H1 (cell line): ENCODE measurements around the gene PMM1. TPM values are rescaled to one million over a fixed set of nuclear protein-coding genes. Genes with fewer than 3 reads are reported as not detected.

Experiments used
- CTCF ChIA-PET: fragments of 300-600 bp; sonication (Branson Sonifier 250); formaldehyde crosslinking; loops from one replicate; lab custom pipeline; 2021; ENCODE audit not compliant: partially characterized antibody; lab: Charles Lee
- POLR2A ChIA-PET: fragments of 300-600 bp; sonication (Branson Sonifier 250); formaldehyde crosslinking; loops from one replicate; lab custom pipeline; 2021; ENCODE audit warnings: inconsistent platforms; ENCODE audit not compliant: partially characterized antibody; lab: Charles Lee
- DNase-seq, 2 experiments: peaks; one replicate each; pipeline versions ENCODE4 v3.0.0 to v3.0.0-alpha.2; 2010 to 2022; ENCODE audit warnings: low spot score in 2 of 2, low read depth in 1 of 2, mixed read lengths in 1 of 2
- FAIRE-seq: peaks from 2 replicates; lab custom pipeline; 2011; peaks lifted over from hg19 to GRCh38; lab: Jason Lieb, UNC
- H2AFZ ChIP-seq: 2 replicates; pipeline ENCODE4 v1.8.1; 2012; ENCODE audit warnings: low read length, inconsistent platforms
- H2AK5ac ChIP-seq: 2 replicates; pipeline ENCODE4 v1.6.1; 2013; ENCODE audit warnings: low read depth, low read length
- H2BK120ac ChIP-seq: replicated peaks from 2 replicates; pipeline ENCODE3; 2013; ENCODE audit warnings: low read depth, low read length, inconsistent platforms
- H2BK12ac ChIP-seq: 2 replicates; pipeline ENCODE4 v1.6.1; 2013; ENCODE audit warnings: low read depth, low read length
- H2BK15ac ChIP-seq: 2 replicates; pipeline ENCODE4 v1.6.1; 2013; ENCODE audit warnings: low read length
- H2BK20ac ChIP-seq: 2 replicates; pipeline ENCODE4 v1.6.1; 2013; ENCODE audit warnings: low read length
- H2BK5ac ChIP-seq: 2 replicates; pipeline ENCODE4 v1.6.1; 2013; ENCODE audit warnings: low read depth, low read length
- H3K14ac ChIP-seq: 2 replicates; pipeline ENCODE4 v1.6.1; 2013; ENCODE audit warnings: inconsistent platforms; ENCODE audit not compliant: insufficient read length
- H3K18ac ChIP-seq: 2 replicates; pipeline ENCODE4 v1.6.1; 2013; ENCODE audit warnings: low read length; ENCODE audit errors: extremely low read depth
- H3K23ac ChIP-seq: 2 replicates; pipeline ENCODE4 v1.6.1; 2013; ENCODE audit warnings: inconsistent platforms; ENCODE audit not compliant: insufficient read length
- H3K23me2 ChIP-seq: 2 replicates; pipeline ENCODE4 v1.6.1; 2013; ENCODE audit warnings: low read depth, low read length
- H3K27ac ChIP-seq: 2 replicates; pipeline ENCODE4 v1.6.1; 2011; ENCODE audit warnings: low read depth, low read length, inconsistent platforms
- H3K27me3 ChIP-seq, 4 experiments: replicated peaks in 1 of 4; 1 replicate in 1 of 4; 2 replicates in 3 of 4; pipeline versions ENCODE4 v1.6.1 to v1.8.1; 2011 to 2013; ENCODE audit warnings: low read length in 3 of 4, mild to moderate bottlenecking in 3 of 4, inconsistent platforms in 2 of 4, mixed read lengths in 2 of 4, moderate library complexity in 1 of 4; ENCODE audit not compliant: control insufficient read depth in 3 of 4, insufficient read depth in 3 of 4; ENCODE audit errors: extremely low read depth in 1 of 4
- H3K36me3 ChIP-seq, 4 experiments: 2 replicates each; pipeline versions ENCODE4 v1.6.1 to v1.8.1; 2011 to 2013; ENCODE audit warnings: mild to moderate bottlenecking in 4 of 4, low read length in 3 of 4, moderate library complexity in 2 of 4, control low read depth in 1 of 4, inconsistent platforms in 1 of 4; ENCODE audit not compliant: insufficient read depth in 4 of 4, control insufficient read depth in 2 of 4
- H3K4ac ChIP-seq: replicated peaks from 2 replicates; pipeline ENCODE3; 2013; ENCODE audit warnings: low read length, low read depth, mixed read lengths, inconsistent platforms; ENCODE audit not compliant: insufficient read length
- H3K4me1 ChIP-seq, 4 experiments: replicated peaks in 1 of 4; 1 replicate in 1 of 4; 2 replicates in 3 of 4; pipeline versions ENCODE4 v1.6.1 to v1.8.1; 2011 to 2013; ENCODE audit warnings: low read length in 3 of 4, inconsistent platforms in 2 of 4, mixed read lengths in 1 of 4; ENCODE audit not compliant: insufficient read depth in 4 of 4, control insufficient read depth in 3 of 4
- H3K4me2 ChIP-seq, 2 experiments: 2 replicates each; pipeline versions ENCODE4 v1.6.1 to v1.8.1; 2011 to 2013; ENCODE audit warnings: low read depth in 2 of 2, low read length in 2 of 2, control low read depth in 1 of 2, inconsistent platforms in 1 of 2, mild to moderate bottlenecking in 1 of 2; ENCODE audit not compliant: insufficient read depth in 1 of 2
- H3K4me3 ChIP-seq, 4 experiments: fragments of 200-600, 300-600 bp in 1 of 4; sonication (generic), shearing (Covaris generic), sonication (Bioruptor Twin) in 1 of 4; 2 replicates each; pipeline versions ENCODE4 v1.5.1 to v1.8.1; 2011 to 2016; ENCODE audit warnings: low read length in 4 of 4, low read depth in 3 of 4, control low read depth in 2 of 4, inconsistent platforms in 2 of 4, mild to moderate bottlenecking in 2 of 4, mixed read lengths in 1 of 4, moderate library complexity in 1 of 4; ENCODE audit not compliant: insufficient read depth in 2 of 4; ENCODE audit errors: extremely low read depth in 1 of 4
- H3K56ac ChIP-seq: replicated peaks from 2 replicates; pipeline ENCODE3; 2013; ENCODE audit warnings: low read depth, mild to moderate bottlenecking, mixed read lengths, low read length, inconsistent platforms; ENCODE audit not compliant: insufficient read length
- H3K79me1 ChIP-seq: 2 replicates; pipeline ENCODE4 v1.6.1; 2013; ENCODE audit warnings: low read depth, low read length, control low read depth
- H3K79me2 ChIP-seq, 2 experiments: 2 replicates each; pipeline versions ENCODE4 v1.6.1 to v1.8.1; 2012 to 2013; ENCODE audit warnings: low read length in 2 of 2, mild to moderate bottlenecking in 2 of 2, inconsistent platforms in 1 of 2; ENCODE audit not compliant: insufficient read depth in 2 of 2, control insufficient read depth in 1 of 2
- H3K9ac ChIP-seq, 4 experiments: replicated peaks in 1 of 4; 1 replicate in 1 of 4; 2 replicates in 3 of 4; pipeline versions ENCODE4 v1.6.1 to v1.8.1; 2011 to 2013; ENCODE audit warnings: low read depth in 3 of 4, low read length in 3 of 4, control low read depth in 2 of 4, mild to moderate bottlenecking in 2 of 4, moderate library complexity in 2 of 4, inconsistent platforms in 1 of 4; ENCODE audit errors: extremely low read depth in 1 of 4
- H3K9me3 ChIP-seq, 2 experiments: 2 replicates each; pipeline versions ENCODE4 v1.6.1 to v1.8.1; 2012 to 2013; ENCODE audit warnings: mild to moderate bottlenecking in 2 of 2, moderate library complexity in 2 of 2, control low read depth in 1 of 2, inconsistent platforms in 1 of 2, low read depth in 1 of 2, low read length in 1 of 2, mixed read lengths in 1 of 2; ENCODE audit not compliant: insufficient read depth in 2 of 2
- H4K20me1 ChIP-seq, 2 experiments: replicated peaks in 1 of 2; 2 replicates each; pipeline versions ENCODE3 to v1.8.1; 2011 to 2013; ENCODE audit warnings: inconsistent platforms in 2 of 2, low read length in 2 of 2, mild to moderate bottlenecking in 1 of 2; ENCODE audit not compliant: insufficient read depth in 2 of 2, control insufficient read depth in 1 of 2
- H4K5ac ChIP-seq: 2 replicates; pipeline ENCODE4 v1.6.1; 2013; ENCODE audit warnings: low read length, low read depth, mixed read lengths, inconsistent platforms; ENCODE audit not compliant: insufficient read length
- H4K8ac ChIP-seq: 2 replicates; pipeline ENCODE4 v1.8.0; 2013; ENCODE audit warnings: mild to moderate bottlenecking, moderate library complexity, low read length, inconsistent platforms; ENCODE audit not compliant: insufficient read depth; ENCODE audit errors: extremely low read depth
- H4K91ac ChIP-seq: replicated peaks from 2 replicates; pipeline ENCODE3; 2013; ENCODE audit warnings: low read length, mixed read lengths, inconsistent platforms; ENCODE audit not compliant: insufficient read length
- GABPA ChIP-seq: IDR thresholded peaks from 2 replicates; pipeline ENCODE4 v1.6.1; 2011; ENCODE audit warnings: mild to moderate bottlenecking, low read length, moderate library complexity, borderline replicate concordance; ENCODE audit not compliant: insufficient read depth
- JUN ChIP-seq: IDR thresholded peaks from 2 replicates; pipeline ENCODE4 v1.6.1; 2011; ENCODE audit warnings: low read depth, mild to moderate bottlenecking, improper control_type of control experiment, low read length
- RBBP5 ChIP-seq: IDR thresholded peaks from 2 replicates; pipeline ENCODE4 v1.7.1; 2012; ENCODE audit warnings: low read depth, mild to moderate bottlenecking, inconsistent platforms, low read length, moderate library complexity, borderline replicate concordance
- RNF2 ChIP-seq: fragments of 200-900, 300-1000 bp; sonication (generic); IDR thresholded peaks from 2 replicates; pipeline ENCODE4 v1.7.1; 2016; ENCODE audit warnings: borderline replicate concordance, low read depth, mild to moderate bottlenecking, antibody characterized with exemption, low read length; ENCODE audit not compliant: poor library complexity, severe bottlenecking; ENCODE audit errors: missing control alignments
- SIX5 ChIP-seq: IDR thresholded peaks from 2 replicates; pipeline ENCODE4 v1.6.1; 2011; ENCODE audit warnings: mild to moderate bottlenecking, low read depth, low read length
- SP1 ChIP-seq: IDR thresholded peaks from 2 replicates; pipeline ENCODE4 v1.6.1; 2011; ENCODE audit warnings: low read depth, low read length
- TEAD4 ChIP-seq: IDR thresholded peaks from 2 replicates; pipeline ENCODE4 v1.6.1; 2012; ENCODE audit warnings: low read depth, low read length, inconsistent platforms, mixed read lengths
- WGBS, 2 experiments: shearing (Covaris generic) in 1 of 2; methylation state at CpG; one replicate each; pipeline versions ENCODE4 v1.1.6 to v1.1.7; 2013 to 2015; ENCODE audit warnings: low lambda C conversion rate in 2 of 2, mixed read lengths in 2 of 2, inconsistent platforms in 1 of 2, low coverage in 1 of 2, missing lambda C conversion rate in 1 of 2; ENCODE audit not compliant: insufficient replicate concordance in 2 of 2, insufficient coverage in 1 of 2, insufficient read length in 1 of 2; ENCODE audit errors: extremely low coverage in 1 of 2, missing lambda C conversion rate in 1 of 2; 5-methylcytosine and 5-hydroxymethylcytosine counted together
- polyA plus RNA-seq, 7 experiments: library from polyadenylated mRNA; depleted of rRNA in 3 of 7; stranded (reverse) in 5 of 7; unstranded in 2 of 7; fragments of >200 nt in 5 of 7; fragments of 200-250 nt in 2 of 7; gene quantifications; 1 replicate in 5 of 7; 2 replicates in 1 of 7; 4 replicates in 1 of 7; pipeline versions ENCODE4 v1.2.1 to v1.2.3, GENCODE V29; 2011 to 2013; ENCODE audit warnings: missing spikeins in 2 of 7, mixed read lengths in 2 of 7
- total RNA-seq: library from RNA; stranded (reverse); fragmentation: NEBNext Ultra II Directional; extraction: Animal tissue kit (Norgen Biotek cat#: 25700); gene quantifications from 2 replicates; pipeline ENCODE4 v1.2.1, GENCODE V29; 2021
- TF ChIP-seq, protein P1 (sequence below): IDR thresholded peaks from 2 replicates; pipeline ENCODE4 v1.6.1; 2012; ENCODE audit warnings: inconsistent platforms

Gene PMM1
- total and polyA plus RNA-seq, 2 of the 8 experiments (the other 6 are each of a cell fraction or from before 2014, with no cell fraction given): 11.3 to 20.0 TPM

DNA sequence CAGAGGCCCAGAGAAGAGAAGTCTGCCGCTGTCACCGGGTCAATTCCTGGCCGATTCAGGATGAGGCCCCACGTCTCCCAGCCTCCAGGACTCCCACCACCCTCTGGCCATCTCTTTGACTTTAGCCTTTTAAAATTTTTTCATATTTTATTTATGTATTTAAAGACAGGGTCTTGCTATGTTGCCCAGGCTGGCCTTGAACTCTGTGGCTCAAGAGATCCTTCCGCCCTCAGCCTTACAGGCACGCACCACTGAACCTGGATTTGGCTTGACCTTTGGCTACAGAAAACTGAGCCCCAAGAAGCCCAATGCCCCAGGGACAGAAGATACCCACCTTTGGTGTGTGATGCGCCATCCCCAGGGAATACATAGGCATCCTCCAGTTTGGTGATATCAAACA, 49.3 kb downstream of the PMM1 start:
- Histone ChIP-seq H3K4me3 (no peak overlapping the region), H2BK20ac (no peak overlapping the region), H4K20me1 (peaks cover 0 to 16% of the 10 kb centered on the region in 2 experiments), H3K14ac (no peak overlapping the region), H2BK5ac (no peak overlapping the region), H2AK5ac (no peak overlapping the region), H3K56ac (no peak overlapping the region), H3K27ac (no peak overlapping the region), H2BK15ac (no peak overlapping the region), H4K5ac (no peak overlapping the region), H3K9ac (no peak overlapping the region), H3K4me1 (peaks cover 0 to 5% (median 3%) of the 10 kb centered on the region in 4 experiments; a peak in 5 of 7 replicates), H4K91ac (no peak overlapping the region), H2BK120ac (no peak overlapping the region), H2BK12ac (no peak overlapping the region), H3K36me3 (peaks cover 0 to 8% (median 3%) of the 10 kb centered on the region in 4 experiments; a peak in 2 of 8 replicates), H3K18ac (no peak overlapping the region), H3K27me3 (0 out of 7 replicates have a peak, but pooled peaks cover 0 to 2% (median 0%) of the 10 kb centered on the region in 4 experiments), H3K23me2 (0 out of 2 replicates have a peak, but pooled peaks cover 2% of the 10 kb centered on the region), H3K4me2 (no peak overlapping the region), H3K79me1 (peaks cover 12% of the 10 kb centered on the region), H3K23ac (no peak overlapping the region), H3K79me2 (peaks cover 0 to 43% of the 10 kb centered on the region in 2 experiments; a peak in 3 of 4 replicates), H3K9me3 (no peaks in the 10 kb centered on the region), H4K8ac (no peak overlapping the region), H2AFZ (no peak overlapping the region), H3K4ac (no peak overlapping the region)
- CTCF ChIA-PET: interaction anchor here (0.9 to 2.8 kb wide), 4 partner anchors 8 to 141 kb away, joined by 3 to 21 read pairs (median 6); no protein-coding TSS in a partner anchor
- DNase-seq (no peak), FAIRE-seq (no peak)
- POLR2A ChIA-PET: interaction anchor here (1.2 to 1.7 kb wide), 3 partner anchors 8 to 49 kb away, joined by 3 to 7 read pairs (median 3); partner anchors contain the start of gene PMM1
- TF ChIP-seq SIX5: no peak
- no peak for TF ChIP-seq GABPA
- TF ChIP-seq, protein P1, sequence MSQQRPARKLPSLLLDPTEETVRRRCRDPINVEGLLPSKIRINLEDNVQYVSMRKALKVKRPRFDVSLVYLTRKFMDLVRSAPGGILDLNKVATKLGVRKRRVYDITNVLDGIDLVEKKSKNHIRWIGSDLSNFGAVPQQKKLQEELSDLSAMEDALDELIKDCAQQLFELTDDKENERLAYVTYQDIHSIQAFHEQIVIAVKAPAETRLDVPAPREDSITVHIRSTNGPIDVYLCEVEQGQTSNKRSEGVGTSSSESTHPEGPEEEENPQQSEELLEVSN: no peak
- no peak for TF ChIP-seq RBBP5
- TF ChIP-seq SP1: no peak
- no peak for TF ChIP-seq RNF2
- no peak for TF ChIP-seq JUN
- TF ChIP-seq TEAD4: no peak
- 90% methylated on average over 7 of the region's 7 CpGs; no CpG with 5 or more reads in 1 of the 2 experiments for WGBS, 2 experiments
